K562 (cell line): ENCODE measurements around the gene HPS5. TPM values are rescaled to one million over a fixed set of nuclear protein-coding genes. Genes with fewer than 3 reads are reported as not detected.

Source experiments
- CHCHD3 ChIP-seq: fragments of 250-450 bp; sonication (Bioruptor Pico); IDR thresholded peaks from 2 replicates; pipeline ENCODE4 v2.1.2; 2022; ENCODE audit warnings: mild to moderate bottlenecking
- E2F3 ChIP-seq: fragments of 250-450 bp; sonication (Bioruptor Pico); IDR thresholded peaks from 2 replicates; pipeline ENCODE4 v1.4.0; 2020; ENCODE audit warnings: mild to moderate bottlenecking
- FOXK1 ChIP-seq: sonication (generic); formaldehyde crosslinking; IDR thresholded peaks from 2 replicates; pipeline ENCODE4 v1.8.0; 2022; ENCODE audit warnings: missing genetic modification reagents, mild to moderate bottlenecking, borderline replicate concordance
- HIVEP1 ChIP-seq: fragments of 250-450 bp; sonication (Bioruptor Pico); IDR thresholded peaks from 2 replicates; pipeline ENCODE4 v1.4.0; 2020; ENCODE audit warnings: mild to moderate bottlenecking
- KLF6 ChIP-seq: fragments of 250-450 bp; sonication (Bioruptor Pico); IDR thresholded peaks from 2 replicates; pipeline ENCODE4 v1.4.0; 2020; ENCODE audit warnings: mild to moderate bottlenecking, moderate library complexity, borderline replicate concordance
- LCOR ChIP-seq: sonication (generic); formaldehyde crosslinking; IDR thresholded peaks from 2 replicates; pipeline ENCODE4 v1.8.0; 2022; ENCODE audit warnings: mild to moderate bottlenecking, missing genetic modification reagents
- NRF1 ChIP-seq, 2 experiments: fragments of 450-650 bp; IDR thresholded peaks in 1 of 2; conservative IDR thresholded peaks in 1 of 2; 2 replicates each; pipeline ENCODE4 v1.6.1; 2014; ENCODE audit warnings: mild to moderate bottlenecking in 2 of 2
- TRIM28 ChIP-seq: fragments of 450-650 bp; IDR thresholded peaks from 2 replicates; pipeline ENCODE4 v1.6.1; 2017
- polyA plus RNA-seq, 8 experiments: library from polyadenylated mRNA; depleted of rRNA in 4 of 8; stranded (reverse) in 5 of 8; unstranded in 3 of 8; fragments of >200 nt; fragmentation: Nextera tagmentation in 2 of 8; fragmentation: Illumina TruSeq in 1 of 8; extraction: Ambion mirVana in 2 of 8; extraction: Trizol in 1 of 8; gene quantifications; 2 replicates each; pipeline versions ENCODE4 v1.2.1 to v1.2.3, GENCODE V29; 2011 to 2014; ENCODE audit warnings: inconsistent platforms in 1 of 8, missing spikeins in 1 of 8
- total RNA-seq, 7 experiments: library from RNA; depleted of rRNA in 6 of 7; stranded (reverse); fragments of >200 nt in 6 of 7; fragmentation: Illumina TruSeq in 2 of 7; extraction: Trizol in 2 of 7; gene quantifications; 2 replicates each; pipeline versions ENCODE4 v1.2.1 to v1.2.3, GENCODE V29; 2011 to 2021; ENCODE audit warnings: low replicate concordance in 1 of 7
- TF ChIP-seq, protein P1 (sequence below), 2 experiments: fragments of 450-650 bp; formaldehyde crosslinking in 1 of 2; IDR thresholded peaks; 2 replicates each; pipeline versions ENCODE4 v1.4.0 to v1.6.1; 2014 to 2020; ENCODE audit warnings: mild to moderate bottlenecking in 2 of 2, borderline replicate concordance in 1 of 2, low read depth in 1 of 2
- TF ChIP-seq, protein P2 (sequence below): IDR thresholded peaks from 2 replicates; pipeline ENCODE4 v1.6.1; 2011; ENCODE audit warnings: borderline replicate concordance, low read depth, mild to moderate bottlenecking, moderate library complexity, low read length; ENCODE audit not compliant: insufficient read depth, poor library complexity, severe bottlenecking
- TF ChIP-seq, protein P3 (sequence below): fragments of 250-450 bp; sonication (Bioruptor Pico); IDR thresholded peaks from 2 replicates; pipeline ENCODE4 v1.8.0; 2021; ENCODE audit warnings: moderate library complexity, mild to moderate bottlenecking, inconsistent platforms
- TF ChIP-seq, protein P4 (sequence below), 2 experiments: fragments of 450-650 bp; IDR thresholded peaks; 2 replicates each; pipeline ENCODE4 v1.6.1; 2016

Gene HPS5
- total and polyA plus RNA-seq, 9 of the 15 experiments (the other 6 are each of a cell fraction or from before 2014, with no cell fraction given), result 12.2 to 28.1 (median 16.8) TPM

DNA sequence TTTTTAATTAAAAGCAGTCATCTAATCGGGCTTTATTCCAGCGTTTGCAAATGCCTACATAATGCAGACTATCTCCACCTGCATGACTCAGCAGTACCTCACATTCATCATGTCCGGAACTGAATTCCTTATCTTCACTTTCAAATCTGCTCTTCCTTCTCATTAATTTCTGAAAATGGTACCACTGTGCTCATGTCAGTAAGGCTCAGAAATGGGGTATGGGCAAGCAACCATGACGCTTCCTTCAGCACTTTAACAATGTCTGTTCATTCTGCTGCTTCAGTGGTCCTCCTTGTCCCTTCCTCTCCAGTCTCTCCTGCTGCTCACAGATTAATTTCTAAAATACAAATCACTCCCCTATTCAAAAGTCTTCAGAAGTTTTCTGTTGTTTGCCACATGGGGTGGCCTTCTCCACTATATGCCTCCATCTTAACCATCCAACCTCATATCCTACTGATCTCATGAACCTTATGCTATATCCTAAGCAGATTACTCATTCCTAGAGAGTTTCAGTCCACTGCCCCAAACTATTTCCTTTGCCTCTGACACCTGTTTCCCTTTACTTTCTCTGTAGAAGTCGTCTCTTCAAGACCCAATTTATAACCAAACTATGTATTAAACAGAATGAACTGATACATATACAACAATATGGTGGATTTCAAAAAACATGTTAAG is 7.4 kb upstream of the HPS5 start (continued):
- TF ChIP-seq, protein P1, sequence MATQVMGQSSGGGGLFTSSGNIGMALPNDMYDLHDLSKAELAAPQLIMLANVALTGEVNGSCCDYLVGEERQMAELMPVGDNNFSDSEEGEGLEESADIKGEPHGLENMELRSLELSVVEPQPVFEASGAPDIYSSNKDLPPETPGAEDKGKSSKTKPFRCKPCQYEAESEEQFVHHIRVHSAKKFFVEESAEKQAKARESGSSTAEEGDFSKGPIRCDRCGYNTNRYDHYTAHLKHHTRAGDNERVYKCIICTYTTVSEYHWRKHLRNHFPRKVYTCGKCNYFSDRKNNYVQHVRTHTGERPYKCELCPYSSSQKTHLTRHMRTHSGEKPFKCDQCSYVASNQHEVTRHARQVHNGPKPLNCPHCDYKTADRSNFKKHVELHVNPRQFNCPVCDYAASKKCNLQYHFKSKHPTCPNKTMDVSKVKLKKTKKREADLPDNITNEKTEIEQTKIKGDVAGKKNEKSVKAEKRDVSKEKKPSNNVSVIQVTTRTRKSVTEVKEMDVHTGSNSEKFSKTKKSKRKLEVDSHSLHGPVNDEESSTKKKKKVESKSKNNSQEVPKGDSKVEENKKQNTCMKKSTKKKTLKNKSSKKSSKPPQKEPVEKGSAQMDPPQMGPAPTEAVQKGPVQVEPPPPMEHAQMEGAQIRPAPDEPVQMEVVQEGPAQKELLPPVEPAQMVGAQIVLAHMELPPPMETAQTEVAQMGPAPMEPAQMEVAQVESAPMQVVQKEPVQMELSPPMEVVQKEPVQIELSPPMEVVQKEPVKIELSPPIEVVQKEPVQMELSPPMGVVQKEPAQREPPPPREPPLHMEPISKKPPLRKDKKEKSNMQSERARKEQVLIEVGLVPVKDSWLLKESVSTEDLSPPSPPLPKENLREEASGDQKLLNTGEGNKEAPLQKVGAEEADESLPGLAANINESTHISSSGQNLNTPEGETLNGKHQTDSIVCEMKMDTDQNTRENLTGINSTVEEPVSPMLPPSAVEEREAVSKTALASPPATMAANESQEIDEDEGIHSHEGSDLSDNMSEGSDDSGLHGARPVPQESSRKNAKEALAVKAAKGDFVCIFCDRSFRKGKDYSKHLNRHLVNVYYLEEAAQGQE (IDR thresholded peaks at IDR 0.05; ENCODE audit: borderline replicate concordance), result no peak; the same call in 1 of the 2 replicates
- TF ChIP-seq, protein P1 (CRISPR knock-in tag; IDR thresholded peaks at IDR 0.05; ENCODE audit: low read depth), result no peak
- no peak for TF ChIP-seq FOXK1 (CRISPR knock-in tag)
- TF ChIP-seq E2F3, result no peak
- TF ChIP-seq CHCHD3, result no peak
- no peak for TF ChIP-seq LCOR
- no peak for TF ChIP-seq TRIM28
- TF ChIP-seq NRF1 (conservative IDR thresholded peaks at IDR 0.05 in 1 of 2, IDR thresholded peaks at IDR 0.05 in 1 of 2), result no peak
- TF ChIP-seq, protein P2, sequence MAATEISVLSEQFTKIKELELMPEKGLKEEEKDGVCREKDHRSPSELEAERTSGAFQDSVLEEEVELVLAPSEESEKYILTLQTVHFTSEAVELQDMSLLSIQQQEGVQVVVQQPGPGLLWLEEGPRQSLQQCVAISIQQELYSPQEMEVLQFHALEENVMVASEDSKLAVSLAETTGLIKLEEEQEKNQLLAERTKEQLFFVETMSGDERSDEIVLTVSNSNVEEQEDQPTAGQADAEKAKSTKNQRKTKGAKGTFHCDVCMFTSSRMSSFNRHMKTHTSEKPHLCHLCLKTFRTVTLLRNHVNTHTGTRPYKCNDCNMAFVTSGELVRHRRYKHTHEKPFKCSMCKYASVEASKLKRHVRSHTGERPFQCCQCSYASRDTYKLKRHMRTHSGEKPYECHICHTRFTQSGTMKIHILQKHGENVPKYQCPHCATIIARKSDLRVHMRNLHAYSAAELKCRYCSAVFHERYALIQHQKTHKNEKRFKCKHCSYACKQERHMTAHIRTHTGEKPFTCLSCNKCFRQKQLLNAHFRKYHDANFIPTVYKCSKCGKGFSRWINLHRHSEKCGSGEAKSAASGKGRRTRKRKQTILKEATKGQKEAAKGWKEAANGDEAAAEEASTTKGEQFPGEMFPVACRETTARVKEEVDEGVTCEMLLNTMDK, result no peak
- TF ChIP-seq HIVEP1 (CRISPR knock-in tag), result no peak
- TF ChIP-seq, protein P3, sequence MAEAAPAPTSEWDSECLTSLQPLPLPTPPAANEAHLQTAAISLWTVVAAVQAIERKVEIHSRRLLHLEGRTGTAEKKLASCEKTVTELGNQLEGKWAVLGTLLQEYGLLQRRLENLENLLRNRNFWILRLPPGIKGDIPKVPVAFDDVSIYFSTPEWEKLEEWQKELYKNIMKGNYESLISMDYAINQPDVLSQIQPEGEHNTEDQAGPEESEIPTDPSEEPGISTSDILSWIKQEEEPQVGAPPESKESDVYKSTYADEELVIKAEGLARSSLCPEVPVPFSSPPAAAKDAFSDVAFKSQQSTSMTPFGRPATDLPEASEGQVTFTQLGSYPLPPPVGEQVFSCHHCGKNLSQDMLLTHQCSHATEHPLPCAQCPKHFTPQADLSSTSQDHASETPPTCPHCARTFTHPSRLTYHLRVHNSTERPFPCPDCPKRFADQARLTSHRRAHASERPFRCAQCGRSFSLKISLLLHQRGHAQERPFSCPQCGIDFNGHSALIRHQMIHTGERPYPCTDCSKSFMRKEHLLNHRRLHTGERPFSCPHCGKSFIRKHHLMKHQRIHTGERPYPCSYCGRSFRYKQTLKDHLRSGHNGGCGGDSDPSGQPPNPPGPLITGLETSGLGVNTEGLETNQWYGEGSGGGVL, result no peak
- no peak for TF ChIP-seq KLF6 (CRISPR knock-in tag)
- TF ChIP-seq, protein P4, sequence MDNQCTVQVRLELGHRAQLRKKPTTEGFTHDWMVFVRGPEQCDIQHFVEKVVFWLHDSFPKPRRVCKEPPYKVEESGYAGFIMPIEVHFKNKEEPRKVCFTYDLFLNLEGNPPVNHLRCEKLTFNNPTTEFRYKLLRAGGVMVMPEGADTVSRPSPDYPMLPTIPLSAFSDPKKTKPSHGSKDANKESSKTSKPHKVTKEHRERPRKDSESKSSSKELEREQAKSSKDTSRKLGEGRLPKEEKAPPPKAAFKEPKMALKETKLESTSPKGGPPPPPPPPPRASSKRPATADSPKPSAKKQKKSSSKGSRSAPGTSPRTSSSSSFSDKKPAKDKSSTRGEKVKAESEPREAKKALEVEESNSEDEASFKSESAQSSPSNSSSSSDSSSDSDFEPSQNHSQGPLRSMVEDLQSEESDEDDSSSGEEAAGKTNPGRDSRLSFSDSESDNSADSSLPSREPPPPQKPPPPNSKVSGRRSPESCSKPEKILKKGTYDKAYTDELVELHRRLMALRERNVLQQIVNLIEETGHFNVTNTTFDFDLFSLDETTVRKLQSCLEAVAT (IDR thresholded peaks at IDR 0.05), result peak in 1 of 2 experiments; percentile 36; a peak in 1 of 4 replicates
